GM20000 (cell line): ENCODE results near the gene ANKMY1.

Experiments
- DNase-seq: peaks from one replicate; pipeline ENCODE4 v3.0.0; 2012; ENCODE audit warnings: low spot score
- TF ChIP-seq, protein P1 (sequence below): IDR thresholded peaks from 2 replicates; pipeline ENCODE4 v1.5.1; 2012; ENCODE audit warnings: mild to moderate bottlenecking, control low read depth; ENCODE audit errors: extremely low read depth, missing control alignments

Gene ANKMY1

DNA sequence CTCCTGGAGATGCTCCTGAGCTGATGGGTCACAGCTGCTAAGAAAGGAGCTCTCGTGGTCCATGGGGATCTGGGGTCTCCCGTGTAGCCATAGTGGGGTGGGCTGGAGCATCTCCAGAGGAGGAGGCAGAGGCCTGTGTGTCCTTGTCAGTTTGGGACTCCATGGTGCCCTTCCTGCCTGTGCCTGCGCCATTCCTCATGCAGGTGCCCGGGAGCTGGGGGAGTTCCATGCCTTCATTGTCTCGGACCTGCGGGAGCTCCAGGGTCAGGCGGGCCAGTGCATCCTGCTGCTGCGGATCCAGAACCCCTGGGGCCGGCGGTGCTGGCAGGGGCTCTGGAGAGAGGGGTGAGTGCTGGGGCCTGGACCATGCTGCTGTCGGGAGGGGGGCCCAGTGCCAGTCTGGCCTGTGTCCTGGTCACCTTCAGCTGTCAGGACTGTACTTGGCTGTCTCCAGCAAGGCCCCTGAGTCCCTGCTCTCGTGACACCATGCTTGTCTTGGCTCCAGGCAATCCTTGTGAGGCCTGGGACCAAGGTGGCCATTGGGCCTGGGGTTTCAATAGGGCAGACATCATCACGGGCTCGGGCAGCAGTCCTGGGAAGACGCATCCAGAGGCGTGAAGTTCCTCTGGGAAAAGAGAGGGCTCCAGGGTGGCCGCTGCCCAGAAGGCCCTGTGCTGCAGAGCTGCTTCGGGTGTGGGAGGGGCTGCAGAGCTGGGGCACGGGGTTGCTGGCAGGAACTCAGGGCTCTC, 36.1 kb upstream of the ANKMY1 start:
- DNase-seq = no peak
- TF ChIP-seq, protein P1, sequence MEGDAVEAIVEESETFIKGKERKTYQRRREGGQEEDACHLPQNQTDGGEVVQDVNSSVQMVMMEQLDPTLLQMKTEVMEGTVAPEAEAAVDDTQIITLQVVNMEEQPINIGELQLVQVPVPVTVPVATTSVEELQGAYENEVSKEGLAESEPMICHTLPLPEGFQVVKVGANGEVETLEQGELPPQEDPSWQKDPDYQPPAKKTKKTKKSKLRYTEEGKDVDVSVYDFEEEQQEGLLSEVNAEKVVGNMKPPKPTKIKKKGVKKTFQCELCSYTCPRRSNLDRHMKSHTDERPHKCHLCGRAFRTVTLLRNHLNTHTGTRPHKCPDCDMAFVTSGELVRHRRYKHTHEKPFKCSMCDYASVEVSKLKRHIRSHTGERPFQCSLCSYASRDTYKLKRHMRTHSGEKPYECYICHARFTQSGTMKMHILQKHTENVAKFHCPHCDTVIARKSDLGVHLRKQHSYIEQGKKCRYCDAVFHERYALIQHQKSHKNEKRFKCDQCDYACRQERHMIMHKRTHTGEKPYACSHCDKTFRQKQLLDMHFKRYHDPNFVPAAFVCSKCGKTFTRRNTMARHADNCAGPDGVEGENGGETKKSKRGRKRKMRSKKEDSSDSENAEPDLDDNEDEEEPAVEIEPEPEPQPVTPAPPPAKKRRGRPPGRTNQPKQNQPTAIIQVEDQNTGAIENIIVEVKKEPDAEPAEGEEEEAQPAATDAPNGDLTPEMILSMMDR = no peak

DNA sequence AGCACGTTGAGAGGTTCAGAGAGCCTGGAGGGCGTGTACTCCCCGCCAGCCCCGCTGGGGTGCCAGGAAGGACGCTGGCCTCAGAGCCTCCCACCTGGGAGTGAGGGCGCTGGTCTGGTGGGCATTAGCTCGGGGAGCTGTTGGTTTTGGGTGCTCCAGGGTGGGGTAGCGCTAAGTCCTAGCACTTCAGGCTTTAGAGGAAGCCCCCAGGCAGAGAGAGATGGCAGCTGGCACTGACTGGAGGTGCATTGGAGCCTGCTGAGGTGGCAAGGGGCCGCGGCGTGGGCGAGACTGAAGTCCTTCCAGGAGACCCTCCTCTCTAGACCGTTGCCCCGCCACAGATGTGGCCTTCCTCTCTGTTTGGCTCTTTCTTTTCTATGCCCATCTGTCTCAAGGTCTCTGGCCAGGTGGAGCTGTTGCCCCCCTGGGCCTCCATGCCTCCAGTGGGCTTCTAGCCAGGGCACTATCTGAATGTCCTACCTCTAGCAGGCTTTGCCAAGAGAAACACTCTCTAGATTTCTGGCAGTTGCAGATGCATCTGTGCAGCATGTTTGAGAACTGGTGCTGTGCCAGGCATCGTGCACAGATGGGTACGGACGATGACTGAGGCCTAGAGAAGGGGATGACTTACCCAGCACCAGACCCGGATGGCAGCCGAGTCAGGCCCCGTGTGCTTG, 35.4 kb upstream of the ANKMY1 start:
- DNase-seq = no peak
- TF ChIP-seq, protein P1 = no peak

DNA sequence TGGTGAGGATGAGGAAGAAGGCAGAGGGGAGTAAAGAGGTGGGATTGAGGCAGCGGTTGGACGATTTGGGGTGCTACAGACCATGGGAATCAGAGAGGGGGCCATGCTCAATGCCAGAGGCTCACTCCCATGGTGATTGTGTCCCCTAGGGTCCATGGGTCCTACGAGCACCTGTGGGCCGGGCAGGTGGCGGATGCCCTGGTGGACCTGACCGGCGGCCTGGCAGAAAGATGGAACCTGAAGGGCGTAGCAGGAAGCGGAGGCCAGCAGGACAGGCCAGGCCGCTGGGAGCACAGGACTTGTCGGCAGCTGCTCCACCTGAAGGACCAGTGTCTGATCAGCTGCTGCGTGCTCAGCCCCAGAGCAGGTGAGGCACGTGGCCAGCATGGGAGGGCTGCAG, 34.0 kb upstream of the ANKMY1 start:
- DNase-seq = no peak
- TF ChIP-seq, protein P1 = no peak

DNA sequence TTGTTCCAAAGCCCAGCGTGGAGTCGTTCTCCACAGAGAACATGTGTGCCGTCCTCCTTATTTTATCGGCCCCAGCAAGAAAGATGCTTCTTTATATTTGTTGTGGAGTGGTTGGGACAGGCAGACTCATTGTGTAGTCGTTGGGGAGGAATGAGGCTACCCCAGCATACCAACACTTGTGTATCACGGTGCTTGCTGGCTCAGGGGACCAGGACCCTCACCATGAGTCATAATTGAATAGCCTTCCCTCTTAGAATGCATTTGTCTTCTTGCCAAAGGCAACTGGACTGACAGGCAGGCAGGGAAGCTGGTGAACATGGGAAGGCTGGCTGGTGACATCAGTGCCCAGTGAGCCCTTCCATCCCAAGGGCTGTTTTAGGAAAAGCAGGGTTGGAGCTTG, 33.4 kb upstream of the ANKMY1 start:
- DNase-seq = no peak
- TF ChIP-seq, protein P1 = no peak

DNA sequence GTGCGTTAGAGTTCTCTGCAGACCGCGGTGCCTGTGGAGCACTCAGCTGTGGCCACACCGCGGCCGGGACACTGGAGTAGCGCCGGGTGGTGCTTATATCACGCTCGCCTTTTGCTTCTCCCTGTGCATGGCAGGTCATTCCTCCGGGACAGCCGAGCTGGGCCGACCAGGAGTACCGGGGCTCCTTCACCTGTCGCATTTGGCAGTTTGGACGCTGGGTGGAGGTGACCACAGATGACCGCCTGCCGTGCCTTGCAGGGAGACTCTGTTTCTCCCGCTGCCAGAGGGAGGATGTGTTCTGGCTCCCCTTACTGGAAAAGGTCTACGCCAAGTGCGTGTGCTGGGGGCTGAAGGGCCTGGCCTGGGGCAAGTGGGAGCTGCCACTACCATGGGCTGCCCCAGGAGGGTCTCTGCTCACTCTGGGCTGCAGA, 32.9 kb upstream of the ANKMY1 start:
- TF ChIP-seq, protein P1 = no peak
- DNase-seq = no peak

DNA sequence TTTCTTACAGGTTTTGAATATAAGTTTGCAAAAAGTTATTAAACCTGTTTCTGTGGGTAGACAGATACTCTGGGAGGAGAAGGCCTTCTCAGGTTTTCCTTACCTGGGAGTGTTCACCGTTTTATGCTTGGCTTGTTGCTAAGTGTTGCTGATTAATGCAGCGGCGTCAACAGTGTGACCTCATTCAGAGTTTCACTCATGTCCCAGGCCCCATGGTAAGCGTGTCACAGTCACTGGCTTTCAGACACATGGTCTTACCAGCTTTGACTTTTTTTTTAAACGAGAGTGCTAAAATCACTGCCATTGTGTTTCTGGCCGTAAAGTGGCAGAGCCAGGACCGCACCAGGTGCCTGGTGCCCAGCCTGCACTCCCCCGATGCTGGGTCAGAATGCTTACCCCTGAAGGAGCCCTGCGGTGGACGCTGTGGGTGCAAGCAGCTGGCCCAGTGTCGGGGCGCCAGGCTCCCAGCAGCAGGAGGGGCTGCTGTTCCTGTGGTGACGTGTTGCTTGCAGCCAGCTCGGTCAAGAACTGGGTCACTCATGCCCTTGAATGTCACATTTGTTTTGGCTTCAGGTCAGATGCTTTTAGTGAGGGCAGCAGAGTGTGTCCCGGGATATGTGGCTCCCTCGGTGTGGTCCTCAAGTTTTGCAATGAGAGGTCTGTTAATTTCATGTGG, 32.2 kb upstream of the ANKMY1 start:
- no peak for DNase-seq
- TF ChIP-seq, protein P1 = no peak

DNA sequence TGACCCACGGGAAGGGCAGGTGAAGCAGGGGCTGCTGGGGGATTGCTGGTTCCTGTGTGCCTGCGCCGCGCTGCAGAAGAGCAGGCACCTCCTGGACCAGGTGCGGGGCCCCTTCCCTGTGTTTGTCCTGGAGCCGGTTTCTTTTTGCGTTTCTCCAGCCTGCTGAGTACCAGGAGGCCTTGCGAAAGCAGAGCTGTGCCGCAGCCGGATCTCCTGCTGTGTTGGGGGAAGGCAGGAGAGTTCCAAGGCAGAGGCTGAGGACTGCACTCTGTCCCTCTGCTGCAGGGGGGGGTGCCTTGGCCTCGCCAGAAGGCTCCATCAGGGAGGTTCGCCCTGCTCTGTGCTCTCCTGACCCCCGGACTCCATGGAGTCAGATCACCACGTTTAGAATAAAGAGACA, 31.6 kb upstream of the ANKMY1 start:
- DNase-seq = no peak
- TF ChIP-seq, protein P1 = no peak
